ENCODE results near the gene RBM17. TPM values are rescaled to one million over a fixed set of nuclear protein-coding genes. Genes with fewer than 3 reads are reported as not detected.
"Not testable (repeated sequence)": the region's sequence is repeated elsewhere in the genome, so short reads cannot be mapped to it uniquely, and the experiment has no call there.

RBM17 gene, protein sequence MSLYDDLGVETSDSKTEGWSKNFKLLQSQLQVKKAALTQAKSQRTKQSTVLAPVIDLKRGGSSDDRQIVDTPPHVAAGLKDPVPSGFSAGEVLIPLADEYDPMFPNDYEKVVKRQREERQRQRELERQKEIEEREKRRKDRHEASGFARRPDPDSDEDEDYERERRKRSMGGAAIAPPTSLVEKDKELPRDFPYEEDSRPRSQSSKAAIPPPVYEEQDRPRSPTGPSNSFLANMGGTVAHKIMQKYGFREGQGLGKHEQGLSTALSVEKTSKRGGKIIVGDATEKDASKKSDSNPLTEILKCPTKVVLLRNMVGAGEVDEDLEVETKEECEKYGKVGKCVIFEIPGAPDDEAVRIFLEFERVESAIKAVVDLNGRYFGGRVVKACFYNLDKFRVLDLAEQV
- 10 to 100 TPM; 54.5 to 57.0 TPM for total RNA-seq

DNA sequence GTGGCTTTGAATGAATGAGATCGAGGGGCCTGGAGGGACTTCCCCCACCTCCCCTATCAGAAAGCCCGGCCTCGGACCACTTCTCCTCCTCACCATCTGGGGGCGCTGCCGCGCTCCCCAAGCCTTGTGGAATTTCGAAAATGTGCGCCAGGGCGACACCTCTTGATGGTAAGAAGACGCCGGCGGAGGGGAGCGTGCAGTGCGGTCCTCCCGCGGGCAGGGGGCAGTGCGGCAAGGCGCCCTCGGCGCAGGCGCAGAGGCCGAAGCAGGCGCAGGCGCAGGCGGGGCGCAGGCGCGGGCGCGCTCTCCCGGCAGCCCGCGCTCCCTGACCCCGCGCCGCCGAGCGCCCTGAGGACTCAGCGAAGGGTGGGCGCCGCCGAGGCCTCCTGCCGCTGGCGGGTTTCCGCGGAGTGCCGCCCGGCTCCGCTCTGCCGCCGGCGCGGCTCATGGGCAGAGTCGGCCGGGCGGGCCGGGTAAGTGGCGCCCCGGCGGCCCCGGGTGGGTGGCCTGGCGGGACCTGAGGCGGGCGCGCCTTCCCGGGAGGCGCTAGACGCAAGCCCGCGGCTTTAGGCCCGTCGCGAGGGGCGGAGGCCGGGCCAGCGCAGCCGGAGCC lies at the start of gene RBM17:
RBM17 (plus strand) TSS at position 314 of the 613 bp plus-strand sequence. CDS start 8,032 bp downstream, outside the sequence.
- DNase-seq (peak; percentile 94 to 97 (median 95)), ATAC-seq (peak; percentile 96)
- TF ChIP-seq POLR2A (IDR thresholded peaks at IDR 0.05) = no peak
- peak; percentile 99 to 100 (median 100) for TF ChIP-seq CTCF (IDR thresholded peaks at IDR 0.05)
- Histone ChIP-seq H3K27me3 (no peaks in the 10 kb centered on the region), H3K4me3 (peak within 1 kb of the TSS; percentile 68 to 73), H3K27ac (peak within 1 kb of the TSS; percentile 68 to 87 (median 85)), H3K4me1 (peaks cover 47% of the 10 kb centered on the region), H3K36me3 (replicated peaks in 1 of 2; ENCODE audit: insufficient read depth in 1 of 2, low read depth in 2 of 2) (no peaks in the 10 kb centered on the region), H3K9me3 (no peaks in the 10 kb centered on the region)
- intact Hi-C loops (cut with DNase I) = no loop called here
- 1% methylated on average over 19 to 59 of the region's 77 CpGs for WGBS, 2 donors

DNA sequence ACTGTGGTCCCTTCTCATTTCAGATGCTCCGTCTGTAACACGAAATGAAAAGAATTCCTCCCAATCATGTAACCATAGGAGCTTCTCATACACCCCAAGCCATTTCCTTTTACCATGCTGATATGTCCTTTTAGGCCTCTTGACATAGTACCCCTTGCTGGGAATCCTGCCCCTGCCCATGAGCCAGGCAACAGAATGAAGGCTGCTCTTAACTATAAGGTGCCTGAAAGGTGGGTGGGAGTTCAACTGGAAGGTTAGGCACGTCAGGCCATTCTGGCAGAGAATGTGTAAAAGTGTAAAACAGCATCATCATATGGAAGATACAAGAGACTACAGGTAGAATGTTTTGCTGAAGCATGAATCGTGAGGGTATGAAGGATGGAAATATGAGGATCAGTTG lies 49.1 kb upstream of the RBM17 start:
- 80% methylated on average over 4 of the region's 4 CpGs for WGBS, 2 donors
- DNase-seq (no peak), ATAC-seq (no peak)
- Histone ChIP-seq H3K27ac (no peak overlapping the region), H3K9me3 (no peaks in the 10 kb centered on the region), H3K4me1 (no peaks in the 10 kb centered on the region), H3K36me3 (replicated peaks in 1 of 2; ENCODE audit: insufficient read depth in 1 of 2, low read depth in 2 of 2) (no peaks in the 10 kb centered on the region), H3K27me3 (no peaks in the 10 kb centered on the region), H3K4me3 (no peak overlapping the region)
- intact Hi-C loops (cut with DNase I) = no loop called here
- TF ChIP-seq CTCF (IDR thresholded peaks at IDR 0.05) (no peak), POLR2A (IDR thresholded peaks at IDR 0.05) (no peak)

GRCh38 chr10:6040205-6040604 lies 48.6 kb upstream of the RBM17 start:
- intact Hi-C loops (cut with DNase I) = no loop called here
- WGBS, 2 donors = 79 to 81% methylated on average over 5 of the region's 5 CpGs
- H3K9me3 ChIP-seq = no peaks in the 10 kb centered on the region
- no peak overlapping the region for H3K27ac ChIP-seq
- H3K4me3 ChIP-seq = no peak overlapping the region
- H3K4me1 ChIP-seq = no peaks in the 10 kb centered on the region
- ATAC-seq (no peak), DNase-seq (no peak)
- H3K27me3 ChIP-seq = no peaks in the 10 kb centered on the region
- H3K36me3 ChIP-seq (replicated peaks in 1 of 2; ENCODE audit: insufficient read depth in 1 of 2, low read depth in 2 of 2) = no peaks in the 10 kb centered on the region
- TF ChIP-seq CTCF (IDR thresholded peaks at IDR 0.05) = no peak
- TF ChIP-seq POLR2A (IDR thresholded peaks at IDR 0.05) = no peak

- WGBS, 2 donors = 74 to 87% methylated on average over 6 of the region's 6 CpGs
- H3K36me3 ChIP-seq (replicated peaks in 1 of 2; ENCODE audit: insufficient read depth in 1 of 2, low read depth in 2 of 2); DNase-seq; intact Hi-C loops (cut with DNase I); H3K4me1 ChIP-seq; H3K27ac ChIP-seq; H3K27me3 ChIP-seq; H3K4me3 ChIP-seq; H3K9me3 ChIP-seq; ATAC-seq: not testable (repeated sequence)
These were observed 45.5 kb upstream of the RBM17 start for GRCh38 chr10:6043377-6043776.

- DNase-seq (no peak), ATAC-seq (no peak)
- H3K4me1 ChIP-seq = no peaks in the 10 kb centered on the region
- H3K4me3 ChIP-seq = no peak overlapping the region
- 70 to 71% methylated on average over 7 of the region's 7 CpGs for WGBS, 2 donors
- intact Hi-C loops (cut with DNase I) = no loop called here
- H3K27me3 ChIP-seq = no peaks in the 10 kb centered on the region
- H3K36me3 ChIP-seq (replicated peaks in 1 of 2; ENCODE audit: insufficient read depth in 1 of 2, low read depth in 2 of 2) = no peaks in the 10 kb centered on the region
- no peak overlapping the region for H3K27ac ChIP-seq
- H3K9me3 ChIP-seq = no peaks in the 10 kb centered on the region
- TF ChIP-seq CTCF (IDR thresholded peaks at IDR 0.05) (no peak), POLR2A (IDR thresholded peaks at IDR 0.05) (no peak)
These were observed 44.8 kb upstream of the RBM17 start for GRCh38 chr10:6044060-6044459.
